ENCODE results near the gene PSKH1.
"Not testable (repeated sequence)": the region's sequence is repeated elsewhere in the genome, so short reads cannot be mapped to it uniquely, and the experiment has no call there.

DNA sequence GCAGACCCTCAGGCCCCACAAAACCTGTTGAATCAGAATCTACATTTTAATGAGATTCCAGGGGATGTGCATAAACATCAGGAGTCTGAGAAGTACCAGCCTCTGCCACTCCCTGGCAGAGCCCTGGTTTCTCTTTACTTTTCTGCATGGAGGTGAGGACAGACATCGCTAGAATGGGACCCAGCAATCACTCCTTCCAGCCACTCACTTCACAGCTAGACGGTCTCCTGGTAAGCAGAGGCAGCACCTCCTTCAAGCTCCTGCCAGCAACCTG lies 22.4 kb downstream of the PSKH1 start:
- TF ChIP-seq, protein P1, sequence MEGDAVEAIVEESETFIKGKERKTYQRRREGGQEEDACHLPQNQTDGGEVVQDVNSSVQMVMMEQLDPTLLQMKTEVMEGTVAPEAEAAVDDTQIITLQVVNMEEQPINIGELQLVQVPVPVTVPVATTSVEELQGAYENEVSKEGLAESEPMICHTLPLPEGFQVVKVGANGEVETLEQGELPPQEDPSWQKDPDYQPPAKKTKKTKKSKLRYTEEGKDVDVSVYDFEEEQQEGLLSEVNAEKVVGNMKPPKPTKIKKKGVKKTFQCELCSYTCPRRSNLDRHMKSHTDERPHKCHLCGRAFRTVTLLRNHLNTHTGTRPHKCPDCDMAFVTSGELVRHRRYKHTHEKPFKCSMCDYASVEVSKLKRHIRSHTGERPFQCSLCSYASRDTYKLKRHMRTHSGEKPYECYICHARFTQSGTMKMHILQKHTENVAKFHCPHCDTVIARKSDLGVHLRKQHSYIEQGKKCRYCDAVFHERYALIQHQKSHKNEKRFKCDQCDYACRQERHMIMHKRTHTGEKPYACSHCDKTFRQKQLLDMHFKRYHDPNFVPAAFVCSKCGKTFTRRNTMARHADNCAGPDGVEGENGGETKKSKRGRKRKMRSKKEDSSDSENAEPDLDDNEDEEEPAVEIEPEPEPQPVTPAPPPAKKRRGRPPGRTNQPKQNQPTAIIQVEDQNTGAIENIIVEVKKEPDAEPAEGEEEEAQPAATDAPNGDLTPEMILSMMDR (IDR thresholded peaks at IDR 0.05; ENCODE audit: low read depth, low read length, poor library complexity, severe bottlenecking): not testable (repeated sequence)
- not testable (repeated sequence) for TF ChIP-seq EZH2phosphoT487 (IDR thresholded peaks at IDR 0.05; ENCODE audit: borderline replicate concordance, low read length)

Data from DOHH2 (cell line).